ENCODE results near the gene PCBP3. TPM values are rescaled to one million over a fixed set of nuclear protein-coding genes. Genes with fewer than 3 reads are reported as not detected.
A peak's percentile ranks its signal among the peaks of the same experiment; 100 is the strongest.

PCBP3 gene
- total and polyA plus RNA-seq, 2 of the 8 experiments (the other 6 are each of a cell fraction or from before 2014, with no cell fraction given) = 3.5 to 6.3 TPM

- Histone ChIP-seq H2AK5ac (ENCODE audit: low read depth, low read length) (no peak overlapping the region), H2AFZ (ENCODE audit: low read length) (no peak overlapping the region), H3K4me1 (replicated peaks in 1 of 4; ENCODE audit: control insufficient read depth in 3 of 4, insufficient read depth in 4 of 4, low read length in 3 of 4) (peaks cover 0 to 8% (median 5%) of the 10 kb centered on the region in 4 experiments; a peak in 5 of 7 replicates), H3K23ac (ENCODE audit: insufficient read length) (no peak overlapping the region), H4K91ac (replicated peaks; ENCODE audit: insufficient read length, low read length) (no peak overlapping the region), H3K9me3 (ENCODE audit: insufficient read depth in 2 of 2, low read depth in 1 of 2, low read length in 1 of 2) (no peaks in the 10 kb centered on the region), H3K9ac (replicated peaks in 1 of 4; ENCODE audit: extremely low read depth in 1 of 4, low read depth in 3 of 4, low read length in 3 of 4) (no peak overlapping the region), H4K8ac (ENCODE audit: extremely low read depth, insufficient read depth, low read length) (peak overlapping the region; percentile 28; the same call in 1 of the 2 replicates), H3K14ac (ENCODE audit: insufficient read length) (no peak overlapping the region), H3K4me2 (ENCODE audit: insufficient read depth in 1 of 2, low read depth in 2 of 2, low read length in 2 of 2) (no peak overlapping the region), H2BK12ac (ENCODE audit: low read depth, low read length) (no peak overlapping the region), H3K27ac (ENCODE audit: low read depth, low read length) (no peak overlapping the region), H3K23me2 (ENCODE audit: low read depth, low read length) (peaks cover 14% of the 10 kb centered on the region; the same call in 1 of the 2 replicates), H4K20me1 (replicated peaks in 1 of 2; ENCODE audit: control insufficient read depth in 1 of 2, insufficient read depth in 2 of 2, low read length in 2 of 2) (peaks cover 0 to 12% of the 10 kb centered on the region in 2 experiments), H3K27me3 (replicated peaks in 1 of 4; ENCODE audit: control insufficient read depth in 3 of 4, extremely low read depth in 1 of 4, insufficient read depth in 3 of 4, low read length in 3 of 4) (peaks cover 0 to 12% (median 3%) of the 10 kb centered on the region in 4 experiments; a peak in 3 of 7 replicates), H2BK5ac (ENCODE audit: low read depth, low read length) (no peak overlapping the region), H3K36me3 (ENCODE audit: control insufficient read depth in 2 of 4, insufficient read depth in 4 of 4, low read length in 3 of 4) (peaks cover 0 to 38% (median 14%) of the 10 kb centered on the region in 4 experiments; a peak in 5 of 8 replicates), H2BK20ac (ENCODE audit: low read length) (no peak overlapping the region), H3K79me1 (ENCODE audit: low read depth, low read length) (peaks cover 4% of the 10 kb centered on the region; the same call in 1 of the 2 replicates), H3K18ac (ENCODE audit: extremely low read depth, low read length) (no peak overlapping the region), H3K79me2 (ENCODE audit: control insufficient read depth in 1 of 2, insufficient read depth in 2 of 2, low read length in 2 of 2) (0 out of 4 replicates have a peak, but pooled peaks cover 0 to 4% of the 10 kb centered on the region in 2 experiments), H4K5ac (ENCODE audit: insufficient read length, low read depth, low read length) (no peak overlapping the region), H3K56ac (replicated peaks; ENCODE audit: insufficient read length, low read depth, low read length) (no peak overlapping the region), H2BK15ac (ENCODE audit: low read length) (no peak overlapping the region), H3K4me3 (ENCODE audit: extremely low read depth in 1 of 4, insufficient read depth in 2 of 4, low read depth in 3 of 4, low read length in 4 of 4) (no peak overlapping the region), H2BK120ac (replicated peaks; ENCODE audit: low read depth, low read length) (no peak overlapping the region), H3K4ac (replicated peaks; ENCODE audit: insufficient read length, low read depth, low read length) (no peak overlapping the region)
- WGBS, 2 experiments (ENCODE audit: extremely low coverage in 1 of 2, insufficient coverage in 1 of 2, insufficient read length in 1 of 2, insufficient replicate concordance in 2 of 2, low coverage in 1 of 2, low lambda C conversion rate in 2 of 2, missing lambda C conversion rate in 1 of 2) = 90% methylated on average over 36 of the region's 37 CpGs; no CpG with 5 or more reads in 1 of the 2 experiments
- ChIA-PET POLR2A (ENCODE audit: partially characterized antibody) (no interaction called here), CTCF (ENCODE audit: partially characterized antibody) (no interaction called here)
- no peak for DNase-seq (ENCODE audit: low read depth in 1 of 2, low spot score in 2 of 2)
- no peak for FAIRE-seq
- TF ChIP-seq CHD2 (IDR thresholded peaks at IDR 0.05; ENCODE audit: low read length) = no peak
- TF ChIP-seq EGR1 (IDR thresholded peaks at IDR 0.05; ENCODE audit: borderline replicate concordance, low read depth, low read length) = no peak
- no peak for TF ChIP-seq ASH2L (IDR thresholded peaks at IDR 0.05; ENCODE audit: low read length)
- no peak for TF ChIP-seq RBBP5 (IDR thresholded peaks at IDR 0.05; ENCODE audit: borderline replicate concordance, low read depth, low read length)
- no peak for TF ChIP-seq CEBPB (IDR thresholded peaks at IDR 0.05; ENCODE audit: low read depth, low read length)
- TF ChIP-seq JUN (IDR thresholded peaks at IDR 0.05; ENCODE audit: low read depth, low read length) = no peak
- TF ChIP-seq POU5F1 (IDR thresholded peaks at IDR 0.05; ENCODE audit: low read depth, low read length) = no peak
- TF ChIP-seq CTBP2 (IDR thresholded peaks at IDR 0.05; ENCODE audit: borderline replicate concordance, insufficient read depth, insufficient read length, low read length) = no peak
- no peak for TF ChIP-seq BCL11A (IDR thresholded peaks at IDR 0.05; ENCODE audit: low read depth in 2 of 2, low read length in 2 of 2)
- no peak for TF ChIP-seq FOSL1 (IDR thresholded peaks at IDR 0.05; ENCODE audit: insufficient read depth, low read depth, low read length)
These were observed 342.2 kb downstream of the PCBP3 start for GRCh38 chr21:45985471-45986315.
